Measurements from ENCODE around the gene FARP1.

The FARP1 gene

DNA sequence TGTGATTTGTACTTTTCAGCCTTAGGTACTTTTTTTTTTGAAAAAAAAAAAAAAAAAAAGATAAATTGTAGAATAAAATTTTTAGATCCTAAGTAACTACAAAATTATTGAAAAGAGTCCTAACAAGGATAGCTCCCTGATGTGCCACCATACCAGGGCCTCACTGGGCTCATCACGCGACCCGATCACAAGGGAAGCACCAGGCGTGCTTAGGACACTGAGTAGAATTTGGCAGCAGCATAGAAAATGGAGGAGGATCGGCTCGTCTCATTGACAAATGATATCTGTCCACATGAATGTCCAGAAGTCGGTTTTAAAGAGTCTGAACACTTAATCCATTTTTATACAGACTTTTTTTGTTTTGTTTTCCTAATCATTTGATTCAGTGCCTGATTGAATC, 255.0 kb downstream of the FARP1 start (continued):
- TF ChIP-seq, protein P1, sequence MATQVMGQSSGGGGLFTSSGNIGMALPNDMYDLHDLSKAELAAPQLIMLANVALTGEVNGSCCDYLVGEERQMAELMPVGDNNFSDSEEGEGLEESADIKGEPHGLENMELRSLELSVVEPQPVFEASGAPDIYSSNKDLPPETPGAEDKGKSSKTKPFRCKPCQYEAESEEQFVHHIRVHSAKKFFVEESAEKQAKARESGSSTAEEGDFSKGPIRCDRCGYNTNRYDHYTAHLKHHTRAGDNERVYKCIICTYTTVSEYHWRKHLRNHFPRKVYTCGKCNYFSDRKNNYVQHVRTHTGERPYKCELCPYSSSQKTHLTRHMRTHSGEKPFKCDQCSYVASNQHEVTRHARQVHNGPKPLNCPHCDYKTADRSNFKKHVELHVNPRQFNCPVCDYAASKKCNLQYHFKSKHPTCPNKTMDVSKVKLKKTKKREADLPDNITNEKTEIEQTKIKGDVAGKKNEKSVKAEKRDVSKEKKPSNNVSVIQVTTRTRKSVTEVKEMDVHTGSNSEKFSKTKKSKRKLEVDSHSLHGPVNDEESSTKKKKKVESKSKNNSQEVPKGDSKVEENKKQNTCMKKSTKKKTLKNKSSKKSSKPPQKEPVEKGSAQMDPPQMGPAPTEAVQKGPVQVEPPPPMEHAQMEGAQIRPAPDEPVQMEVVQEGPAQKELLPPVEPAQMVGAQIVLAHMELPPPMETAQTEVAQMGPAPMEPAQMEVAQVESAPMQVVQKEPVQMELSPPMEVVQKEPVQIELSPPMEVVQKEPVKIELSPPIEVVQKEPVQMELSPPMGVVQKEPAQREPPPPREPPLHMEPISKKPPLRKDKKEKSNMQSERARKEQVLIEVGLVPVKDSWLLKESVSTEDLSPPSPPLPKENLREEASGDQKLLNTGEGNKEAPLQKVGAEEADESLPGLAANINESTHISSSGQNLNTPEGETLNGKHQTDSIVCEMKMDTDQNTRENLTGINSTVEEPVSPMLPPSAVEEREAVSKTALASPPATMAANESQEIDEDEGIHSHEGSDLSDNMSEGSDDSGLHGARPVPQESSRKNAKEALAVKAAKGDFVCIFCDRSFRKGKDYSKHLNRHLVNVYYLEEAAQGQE (tag by site-specific recombination; IDR thresholded peaks at IDR 0.05), result no peak
- TF ChIP-seq ZNF146 (tag by site-specific recombination; IDR thresholded peaks at IDR 0.05) (no peak), ZNF596 (tag by site-specific recombination; IDR thresholded peaks at IDR 0.05) (no peak), MYNN (tag by site-specific recombination; IDR thresholded peaks at IDR 0.05; ENCODE audit: borderline replicate concordance) (no peak), ZNF433 (tag by site-specific recombination; IDR thresholded peaks at IDR 0.05; ENCODE audit: low read depth) (no peak), ZSCAN16 (tag by site-specific recombination; IDR thresholded peaks at IDR 0.05) (no peak), ZNF155 (tag by site-specific recombination; IDR thresholded peaks at IDR 0.05) (no peak), ZNF266 (tag by site-specific recombination; IDR thresholded peaks at IDR 0.05; ENCODE audit: low read depth) (no peak), SP2 (tag by site-specific recombination; IDR thresholded peaks at IDR 0.05) (no peak)
- TF ChIP-seq, protein P2, sequence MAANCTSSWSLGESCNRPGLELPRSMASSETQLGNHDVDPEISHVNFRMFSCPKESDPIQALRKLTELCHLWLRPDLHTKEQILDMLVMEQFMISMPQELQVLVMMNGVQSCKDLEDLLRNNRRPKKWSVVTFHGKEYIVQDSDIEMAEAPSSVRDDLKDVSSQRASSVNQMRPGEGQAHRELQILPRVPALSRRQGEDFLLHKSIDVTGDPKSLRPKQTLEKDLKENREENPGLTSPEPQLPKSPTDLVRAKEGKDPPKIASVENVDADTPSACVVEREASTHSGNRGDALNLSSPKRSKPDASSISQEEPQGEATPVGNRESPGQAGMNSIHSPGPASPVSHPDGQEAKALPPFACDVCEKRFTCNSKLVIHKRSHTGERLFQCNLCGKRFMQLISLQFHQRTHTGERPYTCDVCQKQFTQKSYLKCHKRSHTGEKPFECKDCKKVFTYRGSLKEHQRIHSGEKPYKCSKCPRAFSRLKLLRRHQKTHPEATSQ (tag by site-specific recombination; IDR thresholded peaks at IDR 0.05), result no peak

DNA sequence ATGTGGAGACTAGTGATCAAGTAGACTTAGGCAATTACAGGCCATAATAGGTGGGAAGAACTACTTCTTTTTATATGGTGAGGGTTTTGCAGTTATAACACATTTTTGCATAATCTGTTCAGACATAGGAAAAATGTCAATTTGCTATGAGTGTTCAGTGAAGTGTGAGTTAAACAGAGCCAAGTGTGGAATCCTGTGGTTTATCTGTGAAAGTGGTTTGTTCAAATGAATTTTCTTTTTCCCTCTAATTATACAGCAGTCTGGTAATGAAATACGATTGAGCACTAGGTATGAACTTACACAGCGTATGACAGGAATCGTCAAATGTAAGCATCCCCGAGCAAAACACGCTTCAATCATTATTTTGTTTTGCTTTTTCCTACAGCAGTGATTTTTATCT, 255.7 kb downstream of the FARP1 start:
- POLR2A ChIA-PET, result no interaction called here
- Histone ChIP-seq H3K9me3 (ENCODE audit: control insufficient read depth, insufficient read depth, low read depth, low read length) (no peaks in the 10 kb centered on the region), H3K27ac (ENCODE audit: extremely low read depth, low read depth, low read length) (no peak overlapping the region), H3K4me3 (ENCODE audit: low read depth, low read length) (no peak overlapping the region), H3K4me1 (ENCODE audit: control insufficient read depth, insufficient read depth, low read length) (no peaks in the 10 kb centered on the region; the same call in 1 of the 2 replicates), H3K36me3 (ENCODE audit: control insufficient read depth in 2 of 2, insufficient read depth in 1 of 2, low read length in 2 of 2) (peaks cover 0 to 12% of the 10 kb centered on the region in 2 experiments; a peak in 2 of 3 replicates)
- TF ChIP-seq YY2 (tag by site-specific recombination; IDR thresholded peaks at IDR 0.05), result no peak
- no peak for TF ChIP-seq GLIS2 (tag by site-specific recombination; IDR thresholded peaks at IDR 0.05)
- no peak for TF ChIP-seq ZFP69B (tag by site-specific recombination; IDR thresholded peaks at IDR 0.05)
- TF ChIP-seq ZNF37A (tag by site-specific recombination; IDR thresholded peaks at IDR 0.05), result no peak
- TF ChIP-seq ZNF175 (tag by site-specific recombination; IDR thresholded peaks at IDR 0.05), result no peak
- no peak for TF ChIP-seq ZNF426 (tag by site-specific recombination; IDR thresholded peaks at IDR 0.05)
- TF ChIP-seq, protein P3, sequence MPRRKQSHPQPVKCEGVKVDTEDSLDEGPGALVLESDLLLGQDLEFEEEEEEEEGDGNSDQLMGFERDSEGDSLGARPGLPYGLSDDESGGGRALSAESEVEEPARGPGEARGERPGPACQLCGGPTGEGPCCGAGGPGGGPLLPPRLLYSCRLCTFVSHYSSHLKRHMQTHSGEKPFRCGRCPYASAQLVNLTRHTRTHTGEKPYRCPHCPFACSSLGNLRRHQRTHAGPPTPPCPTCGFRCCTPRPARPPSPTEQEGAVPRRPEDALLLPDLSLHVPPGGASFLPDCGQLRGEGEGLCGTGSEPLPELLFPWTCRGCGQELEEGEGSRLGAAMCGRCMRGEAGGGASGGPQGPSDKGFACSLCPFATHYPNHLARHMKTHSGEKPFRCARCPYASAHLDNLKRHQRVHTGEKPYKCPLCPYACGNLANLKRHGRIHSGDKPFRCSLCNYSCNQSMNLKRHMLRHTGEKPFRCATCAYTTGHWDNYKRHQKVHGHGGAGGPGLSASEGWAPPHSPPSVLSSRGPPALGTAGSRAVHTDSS (tag by site-specific recombination; IDR thresholded peaks at IDR 0.05), result no peak
- no peak for TF ChIP-seq ZNF404 (tag by site-specific recombination; IDR thresholded peaks at IDR 0.05)
- TF ChIP-seq, protein P4, sequence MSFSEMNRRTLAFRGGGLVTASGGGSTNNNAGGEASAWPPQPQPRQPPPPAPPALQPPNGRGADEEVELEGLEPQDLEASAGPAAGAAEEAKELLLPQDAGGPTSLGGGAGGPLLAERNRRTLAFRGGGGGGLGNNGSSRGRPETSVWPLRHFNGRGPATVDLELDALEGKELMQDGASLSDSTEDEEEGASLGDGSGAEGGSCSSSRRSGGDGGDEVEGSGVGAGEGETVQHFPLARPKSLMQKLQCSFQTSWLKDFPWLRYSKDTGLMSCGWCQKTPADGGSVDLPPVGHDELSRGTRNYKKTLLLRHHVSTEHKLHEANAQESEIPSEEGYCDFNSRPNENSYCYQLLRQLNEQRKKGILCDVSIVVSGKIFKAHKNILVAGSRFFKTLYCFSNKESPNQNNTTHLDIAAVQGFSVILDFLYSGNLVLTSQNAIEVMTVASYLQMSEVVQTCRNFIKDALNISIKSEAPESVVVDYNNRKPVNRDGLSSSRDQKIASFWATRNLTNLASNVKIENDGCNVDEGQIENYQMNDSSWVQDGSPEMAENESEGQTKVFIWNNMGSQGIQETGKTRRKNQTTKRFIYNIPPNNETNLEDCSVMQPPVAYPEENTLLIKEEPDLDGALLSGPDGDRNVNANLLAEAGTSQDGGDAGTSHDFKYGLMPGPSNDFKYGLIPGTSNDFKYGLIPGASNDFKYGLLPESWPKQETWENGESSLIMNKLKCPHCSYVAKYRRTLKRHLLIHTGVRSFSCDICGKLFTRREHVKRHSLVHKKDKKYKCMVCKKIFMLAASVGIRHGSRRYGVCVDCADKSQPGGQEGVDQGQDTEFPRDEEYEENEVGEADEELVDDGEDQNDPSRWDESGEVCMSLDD (tag by site-specific recombination; IDR thresholded peaks at IDR 0.05), result no peak
- TF ChIP-seq ZNF514 (tag by site-specific recombination; IDR thresholded peaks at IDR 0.05), result no peak
- TF ChIP-seq, protein P5, sequence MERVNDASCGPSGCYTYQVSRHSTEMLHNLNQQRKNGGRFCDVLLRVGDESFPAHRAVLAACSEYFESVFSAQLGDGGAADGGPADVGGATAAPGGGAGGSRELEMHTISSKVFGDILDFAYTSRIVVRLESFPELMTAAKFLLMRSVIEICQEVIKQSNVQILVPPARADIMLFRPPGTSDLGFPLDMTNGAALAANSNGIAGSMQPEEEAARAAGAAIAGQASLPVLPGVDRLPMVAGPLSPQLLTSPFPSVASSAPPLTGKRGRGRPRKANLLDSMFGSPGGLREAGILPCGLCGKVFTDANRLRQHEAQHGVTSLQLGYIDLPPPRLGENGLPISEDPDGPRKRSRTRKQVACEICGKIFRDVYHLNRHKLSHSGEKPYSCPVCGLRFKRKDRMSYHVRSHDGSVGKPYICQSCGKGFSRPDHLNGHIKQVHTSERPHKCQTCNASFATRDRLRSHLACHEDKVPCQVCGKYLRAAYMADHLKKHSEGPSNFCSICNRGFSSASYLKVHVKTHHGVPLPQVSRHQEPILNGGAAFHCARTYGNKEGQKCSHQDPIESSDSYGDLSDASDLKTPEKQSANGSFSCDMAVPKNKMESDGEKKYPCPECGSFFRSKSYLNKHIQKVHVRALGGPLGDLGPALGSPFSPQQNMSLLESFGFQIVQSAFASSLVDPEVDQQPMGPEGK (tag by site-specific recombination; IDR thresholded peaks at IDR 0.05), result no peak
- TF ChIP-seq MZF1 (tag by site-specific recombination; IDR thresholded peaks at IDR 0.05; ENCODE audit: borderline replicate concordance), result no peak
- no peak for TF ChIP-seq ZNF660 (tag by site-specific recombination; IDR thresholded peaks at IDR 0.05)
- TF ChIP-seq WT1 (tag by site-specific recombination; IDR thresholded peaks at IDR 0.05), result no peak
- CTCF ChIA-PET, result interaction anchor here (1.0 kb wide), 1 partner anchor 225 kb away, joined by 3 read pairs; no protein-coding TSS in a partner anchor
